Placental epithelial cell (primary cell): ENCODE results near the gene SFRP5. TPM values are rescaled to one million over a fixed set of nuclear protein-coding genes. Genes with fewer than 3 reads are reported as not detected.

ENCODE experiments used
- total RNA-seq: library from RNA; depleted of rRNA; stranded (reverse); fragments of >200 nt; gene quantifications from 2 replicates; pipeline ENCODE4 v1.2.3, GENCODE V29; 2012

The SFRP5 gene
- not detected in 2 replicates for total RNA-seq

GRCh38 chr10:97771913-97772823 lies at the start of gene SFRP5:
Gene SFRP5 (minus strand): TSS chr10:97771999. CDS start chr10:97771833, 166 bp downstream.

GRCh38 chr10:97736902-97737769 lies 34.7 kb downstream of the SFRP5 start, which contains the start of gene ZFYVE27:
Gene ZFYVE27 (plus strand): TSS chr10:97737128. CDS start chr10:97738478, 1,350 bp downstream.

Other genes with a start within 250 kb of the SFRP5 start
- 0.79 and 5.4 TPM in 2 replicates for gene ANKRD2, start 199.2 kb downstream of the SFRP5 start, total RNA-seq
- gene HOGA1, start 187.6 kb downstream of the SFRP5 start, total RNA-seq, result 0.98 and 1.2 TPM in 2 replicates
- 0.33 TPM in 1 of 2 replicates, not detected in the other for gene C10orf62, start 182.3 kb downstream of the SFRP5 start, total RNA-seq
- gene MORN4, start 138.5 kb downstream of the SFRP5 start, total RNA-seq, result 1.3 and 1.6 TPM in 2 replicates
- 18.5 and 32.8 TPM in 2 replicates for gene PI4K2A, start 131.3 kb downstream of the SFRP5 start, total RNA-seq
- gene AVPI1, start 84.8 kb downstream of the SFRP5 start, total RNA-seq, result 21.2 and 23.9 TPM in 2 replicates
- gene MARVELD1, start 58.3 kb downstream of the SFRP5 start, total RNA-seq, result 83.6 and 91.4 TPM in 2 replicates
- 15.7 and 19.2 TPM in 2 replicates for gene ZFYVE27, start 34.9 kb downstream of the SFRP5 start, total RNA-seq
- under 0.01 and 0.11 TPM in 2 replicates for gene GOLGA7B, start 77.8 kb upstream of the SFRP5 start, total RNA-seq